K562 (cell line): Measurements from ENCODE around the gene ZSCAN12. TPM values are rescaled to one million over a fixed set of nuclear protein-coding genes. Genes with fewer than 3 reads are reported as not detected.

Source experiments
- ARID2 ChIP-seq: fragments of 450-650 bp; IDR thresholded peaks from 2 replicates; pipeline ENCODE4 v1.6.1; 2017; ENCODE audit warnings: antibody characterized with exemption, mild to moderate bottlenecking
- C11orf30 ChIP-seq: fragments of 450-650 bp; IDR thresholded peaks from 2 replicates; pipeline ENCODE4 v1.6.1; 2016; ENCODE audit warnings: low read depth, mild to moderate bottlenecking
- MGA ChIP-seq: fragments of 450-650 bp; IDR thresholded peaks from 2 replicates; pipeline ENCODE4 v1.6.1; 2016; ENCODE audit warnings: mild to moderate bottlenecking, moderate library complexity
- PHF20 ChIP-seq: fragments of 450-650 bp; IDR thresholded peaks from 2 replicates; pipeline ENCODE4 v1.6.1; 2018; ENCODE audit not compliant: partially characterized antibody
- PRPF4 ChIP-seq: fragments of 200-400 bp; formaldehyde crosslinking; IDR thresholded peaks from one replicate; pipeline ENCODE4 v1.6.1; 2017; ENCODE audit warnings: low read length, low read depth, mild to moderate bottlenecking; ENCODE audit not compliant: insufficient read depth, poor library complexity, severe bottlenecking
- RBM34 ChIP-seq: fragments of 200-400 bp; formaldehyde crosslinking; IDR thresholded peaks from 2 replicates; pipeline ENCODE4 v1.6.1; 2018; ENCODE audit warnings: low read length, borderline replicate concordance; ENCODE audit not compliant: insufficient read depth
- TAF7 ChIP-seq: fragments of 450-650 bp; IDR thresholded peaks from 2 replicates; pipeline ENCODE4 v1.6.1; 2016; ENCODE audit warnings: missing genetic modification characterization, missing compliant biosample characterization
- polyA plus RNA-seq, 8 experiments: library from polyadenylated mRNA; depleted of rRNA in 4 of 8; stranded (reverse) in 5 of 8; unstranded in 3 of 8; fragments of >200 nt; fragmentation: Nextera tagmentation in 2 of 8; fragmentation: Illumina TruSeq in 1 of 8; extraction: Ambion mirVana in 2 of 8; extraction: Trizol in 1 of 8; gene quantifications; 2 replicates each; pipeline versions ENCODE4 v1.2.1 to v1.2.3, GENCODE V29; 2011 to 2014; ENCODE audit warnings: inconsistent platforms in 1 of 8, missing spikeins in 1 of 8
- total RNA-seq, 7 experiments: library from RNA; depleted of rRNA in 6 of 7; stranded (reverse); fragments of >200 nt in 6 of 7; fragmentation: Illumina TruSeq in 2 of 7; extraction: Trizol in 2 of 7; gene quantifications; 2 replicates each; pipeline versions ENCODE4 v1.2.1 to v1.2.3, GENCODE V29; 2011 to 2021; ENCODE audit warnings: low replicate concordance in 1 of 7
- TF ChIP-seq, protein P1 (sequence below), 2 experiments: fragments of 450-650 bp; IDR thresholded peaks; 2 replicates each; pipeline ENCODE4 v1.6.1; 2016
- TF ChIP-seq, protein P2 (sequence below): fragments of 450-650 bp; IDR thresholded peaks from 2 replicates; pipeline ENCODE4 v1.6.1; 2017; ENCODE audit warnings: mild to moderate bottlenecking, moderate library complexity
- TF ChIP-seq, protein P3 (sequence below): fragments of 450-650 bp; IDR thresholded peaks from 2 replicates; pipeline ENCODE4 v1.6.1; 2016; ENCODE audit warnings: borderline replicate concordance

ZSCAN12 gene
- total and polyA plus RNA-seq, 9 of the 15 experiments (the other 6 are each of a cell fraction or from before 2014, with no cell fraction given): 2.5 to 19.6 (median 12.5) TPM

DNA sequence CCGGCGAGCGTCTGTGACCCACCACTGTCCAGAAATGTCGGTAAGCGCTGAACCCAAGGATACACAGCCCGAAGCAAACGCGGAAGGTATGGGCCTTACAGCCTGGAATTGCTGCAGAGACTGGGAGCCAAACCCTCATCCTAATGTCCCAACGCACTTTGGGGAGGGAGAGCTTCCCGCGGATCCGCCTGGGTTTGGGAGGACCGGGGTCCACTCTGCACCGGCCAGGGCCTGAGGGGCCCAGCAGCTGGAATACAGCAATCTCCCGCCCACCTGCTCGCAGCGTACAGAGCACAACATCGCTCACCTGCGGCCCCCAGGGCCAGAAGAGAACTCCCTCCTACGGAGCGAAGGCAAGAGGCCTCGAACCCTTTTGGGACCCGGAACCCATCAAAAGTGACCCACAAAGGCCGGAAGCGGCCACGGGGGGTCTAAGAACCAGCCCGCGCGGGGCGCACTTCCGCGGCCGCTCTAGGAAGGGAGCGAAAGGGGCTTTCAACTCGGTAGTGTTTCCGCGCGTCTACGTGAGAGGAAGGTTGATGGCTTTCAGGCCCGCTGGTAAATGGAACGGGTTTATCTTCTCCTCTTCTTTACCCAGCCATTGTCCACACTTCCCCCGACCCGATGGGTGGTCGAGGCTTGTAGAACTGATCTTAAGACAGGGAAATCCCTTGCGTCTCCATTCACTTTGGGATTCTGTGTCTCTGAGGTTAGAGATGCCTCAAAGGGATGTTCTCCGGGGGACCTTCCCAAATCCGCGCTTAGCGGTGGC is at the start of gene ZSCAN12 (continued):
- TF ChIP-seq MGA (peak; percentile 77), PHF20 (peak; percentile 96), TAF7 (peak; percentile 89), RBM34 (no peak), ARID2 (no peak), PRPF4 (no peak), C11orf30 (peak; percentile 91)
- TF ChIP-seq, protein P1, sequence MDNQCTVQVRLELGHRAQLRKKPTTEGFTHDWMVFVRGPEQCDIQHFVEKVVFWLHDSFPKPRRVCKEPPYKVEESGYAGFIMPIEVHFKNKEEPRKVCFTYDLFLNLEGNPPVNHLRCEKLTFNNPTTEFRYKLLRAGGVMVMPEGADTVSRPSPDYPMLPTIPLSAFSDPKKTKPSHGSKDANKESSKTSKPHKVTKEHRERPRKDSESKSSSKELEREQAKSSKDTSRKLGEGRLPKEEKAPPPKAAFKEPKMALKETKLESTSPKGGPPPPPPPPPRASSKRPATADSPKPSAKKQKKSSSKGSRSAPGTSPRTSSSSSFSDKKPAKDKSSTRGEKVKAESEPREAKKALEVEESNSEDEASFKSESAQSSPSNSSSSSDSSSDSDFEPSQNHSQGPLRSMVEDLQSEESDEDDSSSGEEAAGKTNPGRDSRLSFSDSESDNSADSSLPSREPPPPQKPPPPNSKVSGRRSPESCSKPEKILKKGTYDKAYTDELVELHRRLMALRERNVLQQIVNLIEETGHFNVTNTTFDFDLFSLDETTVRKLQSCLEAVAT (IDR thresholded peaks at IDR 0.05): peak in 1 of 2 experiments; percentile 84
- TF ChIP-seq, protein P2, sequence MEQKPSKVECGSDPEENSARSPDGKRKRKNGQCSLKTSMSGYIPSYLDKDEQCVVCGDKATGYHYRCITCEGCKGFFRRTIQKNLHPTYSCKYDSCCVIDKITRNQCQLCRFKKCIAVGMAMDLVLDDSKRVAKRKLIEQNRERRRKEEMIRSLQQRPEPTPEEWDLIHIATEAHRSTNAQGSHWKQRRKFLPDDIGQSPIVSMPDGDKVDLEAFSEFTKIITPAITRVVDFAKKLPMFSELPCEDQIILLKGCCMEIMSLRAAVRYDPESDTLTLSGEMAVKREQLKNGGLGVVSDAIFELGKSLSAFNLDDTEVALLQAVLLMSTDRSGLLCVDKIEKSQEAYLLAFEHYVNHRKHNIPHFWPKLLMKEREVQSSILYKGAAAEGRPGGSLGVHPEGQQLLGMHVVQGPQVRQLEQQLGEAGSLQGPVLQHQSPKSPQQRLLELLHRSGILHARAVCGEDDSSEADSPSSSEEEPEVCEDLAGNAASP: no peak
- TF ChIP-seq, protein P3, sequence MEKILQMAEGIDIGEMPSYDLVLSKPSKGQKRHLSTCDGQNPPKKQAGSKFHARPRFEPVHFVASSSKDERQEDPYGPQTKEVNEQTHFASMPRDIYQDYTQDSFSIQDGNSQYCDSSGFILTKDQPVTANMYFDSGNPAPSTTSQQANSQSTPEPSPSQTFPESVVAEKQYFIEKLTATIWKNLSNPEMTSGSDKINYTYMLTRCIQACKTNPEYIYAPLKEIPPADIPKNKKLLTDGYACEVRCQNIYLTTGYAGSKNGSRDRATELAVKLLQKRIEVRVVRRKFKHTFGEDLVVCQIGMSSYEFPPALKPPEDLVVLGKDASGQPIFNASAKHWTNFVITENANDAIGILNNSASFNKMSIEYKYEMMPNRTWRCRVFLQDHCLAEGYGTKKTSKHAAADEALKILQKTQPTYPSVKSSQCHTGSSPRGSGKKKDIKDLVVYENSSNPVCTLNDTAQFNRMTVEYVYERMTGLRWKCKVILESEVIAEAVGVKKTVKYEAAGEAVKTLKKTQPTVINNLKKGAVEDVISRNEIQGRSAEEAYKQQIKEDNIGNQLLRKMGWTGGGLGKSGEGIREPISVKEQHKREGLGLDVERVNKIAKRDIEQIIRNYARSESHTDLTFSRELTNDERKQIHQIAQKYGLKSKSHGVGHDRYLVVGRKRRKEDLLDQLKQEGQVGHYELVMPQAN: no peak; the same call in 1 of the 2 replicates
